Upper lobe of left lung (tissue), 4 donors: ENCODE data around the gene CCDC33.

Experiments used
- CTCF ChIP-seq, 6 experiments: fragments of 450-650 bp in 4 of 6; fragments of 200-600 bp in 2 of 6; sonication (generic) in 2 of 6; IDR thresholded peaks; one replicate each; pipeline ENCODE4 v1.5.1; 2016 to 2019; ENCODE audit warnings: antibody characterized with exemption in 6 of 6
- EP300 ChIP-seq, 4 donors: sonication (generic); formaldehyde crosslinking; IDR thresholded peaks; one replicate each; pipeline ENCODE4 v1.5.1; 2017; ENCODE audit warnings: antibody characterized with exemption in 4 of 4, control low read depth in 2 of 4
- POLR2AphosphoS5 ChIP-seq, 2 donors: sonication (generic); formaldehyde crosslinking; IDR thresholded peaks; one replicate each; pipeline ENCODE4 v1.5.1; 2017; ENCODE audit warnings: antibody characterized with exemption in 2 of 2

GRCh38 chr15:74373056-74373650, 137.0 kb downstream of the CCDC33 start:
- TF ChIP-seq CTCF (IDR thresholded peaks at IDR 0.05) (no peak), POLR2AphosphoS5 (IDR thresholded peaks at IDR 0.05) (no peak), EP300 (IDR thresholded peaks at IDR 0.05) (no peak)
